ENCODE results near the gene HK3. TPM values are rescaled to one million over a fixed set of nuclear protein-coding genes. Genes with fewer than 3 reads are reported as not detected.

Gene HK3
- total RNA-seq, 4 donors from 2014 or later = 5.2 to 38.1 (median 16.3) TPM

- no peak for TF ChIP-seq CTCF (IDR thresholded peaks at IDR 0.05; ENCODE audit: low read depth)
Measured at GRCh38 chr5:176877793-176878331, 21.3 kb downstream of the HK3 start.

- TF ChIP-seq CTCF (IDR thresholded peaks at IDR 0.05; ENCODE audit: low read depth) = no peak
Measured at GRCh38 chr5:176876506-176877431, 22.4 kb downstream of the HK3 start.

- TF ChIP-seq CTCF (IDR thresholded peaks at IDR 0.05; ENCODE audit: low read depth) = no peak
Measured at GRCh38 chr5:176875783-176876505, 23.2 kb downstream of the HK3 start.

GRCh38 chr5:176875014-176875550 is 24.1 kb downstream of the HK3 start:
- no peak for TF ChIP-seq CTCF (IDR thresholded peaks at IDR 0.05; ENCODE audit: low read depth)

GRCh38 chr5:176874198-176874780 is 24.9 kb downstream of the HK3 start:
- no peak for TF ChIP-seq CTCF (IDR thresholded peaks at IDR 0.05; ENCODE audit: low read depth)

- no peak for TF ChIP-seq CTCF (IDR thresholded peaks at IDR 0.05; ENCODE audit: low read depth)
Measured at GRCh38 chr5:176873541-176874172, 25.5 kb downstream of the HK3 start.
